Activated CD8-positive, alpha-beta T cell treated with anti-CD3 and anti-CD28 coated beads for 36 hours (primary cell): ENCODE measurements around the gene INTS11. TPM values are rescaled to one million over a fixed set of nuclear protein-coding genes. Genes with fewer than 3 reads are reported as not detected.

Source experiments
- ATAC-seq: fragments of 200-7000 bp; cut with Tn5 transposase; one replicate; pipeline ENCODE4 v1.10.0; 2021; ENCODE audit warnings: mild to moderate bottlenecking, moderate library complexity
- CTCF ChIA-PET: fragments of 350-600 bp; sonication (Branson Sonifier 250); formaldehyde crosslinking; loops from one replicate; lab custom pipeline; 2021; ENCODE audit warnings: antibody characterized with exemption; lab: Charles Lee
- POLR2A ChIA-PET: fragments of 350-600 bp; sonication (Branson Sonifier 250); formaldehyde crosslinking; loops from one replicate; lab custom pipeline; 2021; ENCODE audit warnings: antibody characterized with exemption; lab: Charles Lee
- DNase-seq: peaks from one replicate; pipeline ENCODE4 v3.0.0-alpha.2; 2020
- H3K27ac Mint-ChIP-seq: one replicate; pipeline ENCODE4 v1.8.0; 2021; ENCODE audit warnings: mild to moderate bottlenecking, mixed read lengths
- H3K27me3 Mint-ChIP-seq: one replicate; pipeline ENCODE4 v1.8.0; 2021; ENCODE audit warnings: mixed read lengths
- H3K36me3 Mint-ChIP-seq: one replicate; pipeline ENCODE4 v1.8.0; 2021; ENCODE audit warnings: low read depth, mixed read lengths
- H3K4me1 Mint-ChIP-seq: one replicate; pipeline ENCODE4 v1.8.0; 2021; ENCODE audit warnings: low read depth, mixed read lengths
- H3K4me3 Mint-ChIP-seq: one replicate; pipeline ENCODE4 v1.8.0; 2021; ENCODE audit warnings: mild to moderate bottlenecking, moderate library complexity, mixed read lengths
- H3K9me3 Mint-ChIP-seq: one replicate; pipeline ENCODE4 v1.8.0; 2021; ENCODE audit warnings: mixed read lengths
- intact Hi-C: fragments of 100-400 bp; cut with micrococcal nuclease; formaldehyde crosslinking; loops from one replicate; pipeline ENCODE4 v1.10.0; 2022
- total RNA-seq, 2 experiments: library from RNA; stranded (reverse); gene quantifications; one replicate each; pipeline ENCODE4 v1.2.3, GENCODE V29; 2021
- TF ChIP-seq, protein P1 (sequence below): fragments of 200-600 bp; IDR thresholded peaks from one replicate; pipeline ENCODE4 v1.8.0; 2022; ENCODE audit warnings: antibody characterized with exemption, mild to moderate bottlenecking

INTS11 gene
- total RNA-seq, 2 experiments from 2014 or later, result 110 to 122 TPM

DNA sequence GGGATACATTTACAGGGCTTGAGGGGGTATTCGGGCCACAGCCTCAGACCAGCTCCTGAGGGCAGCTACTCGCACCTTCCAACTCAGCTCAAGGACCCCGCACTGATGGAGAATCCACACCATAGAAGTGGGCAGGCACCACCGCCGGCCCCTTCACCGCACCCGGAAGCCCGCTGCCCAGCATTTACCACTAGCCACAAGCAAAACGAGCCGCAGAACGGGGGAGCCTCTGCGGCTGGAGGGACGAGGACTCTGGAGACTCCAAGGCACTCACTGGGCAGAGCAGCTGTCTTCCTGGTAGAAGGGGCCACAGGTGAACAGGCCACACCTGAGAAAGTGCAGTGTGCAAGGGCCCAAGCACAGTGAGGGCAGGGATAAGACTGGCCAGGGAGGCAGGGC, 56.2 kb downstream of the INTS11 start:
- ATAC-seq (no peak), DNase-seq (no peak)
- H3K36me3 Mint-ChIP-seq, result peaks cover 38% of the 10 kb centered on the region
- H3K27me3 Mint-ChIP-seq, result no peaks in the 10 kb centered on the region
- ChIA-PET CTCF (no interaction called here), POLR2A (interaction anchor here (1.1 kb wide), 1 partner anchor 155 kb away, joined by 3 read pairs; no protein-coding TSS in a partner anchor)
- H3K27ac Mint-ChIP-seq, result peak overlapping the region; percentile 11
- intact Hi-C loops, result no loop called here
- no peak overlapping the region for H3K4me3 Mint-ChIP-seq
- peaks cover 39% of the 10 kb centered on the region for H3K4me1 Mint-ChIP-seq
- no peaks in the 10 kb centered on the region for H3K9me3 Mint-ChIP-seq
- TF ChIP-seq, protein P1, sequence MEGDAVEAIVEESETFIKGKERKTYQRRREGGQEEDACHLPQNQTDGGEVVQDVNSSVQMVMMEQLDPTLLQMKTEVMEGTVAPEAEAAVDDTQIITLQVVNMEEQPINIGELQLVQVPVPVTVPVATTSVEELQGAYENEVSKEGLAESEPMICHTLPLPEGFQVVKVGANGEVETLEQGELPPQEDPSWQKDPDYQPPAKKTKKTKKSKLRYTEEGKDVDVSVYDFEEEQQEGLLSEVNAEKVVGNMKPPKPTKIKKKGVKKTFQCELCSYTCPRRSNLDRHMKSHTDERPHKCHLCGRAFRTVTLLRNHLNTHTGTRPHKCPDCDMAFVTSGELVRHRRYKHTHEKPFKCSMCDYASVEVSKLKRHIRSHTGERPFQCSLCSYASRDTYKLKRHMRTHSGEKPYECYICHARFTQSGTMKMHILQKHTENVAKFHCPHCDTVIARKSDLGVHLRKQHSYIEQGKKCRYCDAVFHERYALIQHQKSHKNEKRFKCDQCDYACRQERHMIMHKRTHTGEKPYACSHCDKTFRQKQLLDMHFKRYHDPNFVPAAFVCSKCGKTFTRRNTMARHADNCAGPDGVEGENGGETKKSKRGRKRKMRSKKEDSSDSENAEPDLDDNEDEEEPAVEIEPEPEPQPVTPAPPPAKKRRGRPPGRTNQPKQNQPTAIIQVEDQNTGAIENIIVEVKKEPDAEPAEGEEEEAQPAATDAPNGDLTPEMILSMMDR, result no peak

DNA sequence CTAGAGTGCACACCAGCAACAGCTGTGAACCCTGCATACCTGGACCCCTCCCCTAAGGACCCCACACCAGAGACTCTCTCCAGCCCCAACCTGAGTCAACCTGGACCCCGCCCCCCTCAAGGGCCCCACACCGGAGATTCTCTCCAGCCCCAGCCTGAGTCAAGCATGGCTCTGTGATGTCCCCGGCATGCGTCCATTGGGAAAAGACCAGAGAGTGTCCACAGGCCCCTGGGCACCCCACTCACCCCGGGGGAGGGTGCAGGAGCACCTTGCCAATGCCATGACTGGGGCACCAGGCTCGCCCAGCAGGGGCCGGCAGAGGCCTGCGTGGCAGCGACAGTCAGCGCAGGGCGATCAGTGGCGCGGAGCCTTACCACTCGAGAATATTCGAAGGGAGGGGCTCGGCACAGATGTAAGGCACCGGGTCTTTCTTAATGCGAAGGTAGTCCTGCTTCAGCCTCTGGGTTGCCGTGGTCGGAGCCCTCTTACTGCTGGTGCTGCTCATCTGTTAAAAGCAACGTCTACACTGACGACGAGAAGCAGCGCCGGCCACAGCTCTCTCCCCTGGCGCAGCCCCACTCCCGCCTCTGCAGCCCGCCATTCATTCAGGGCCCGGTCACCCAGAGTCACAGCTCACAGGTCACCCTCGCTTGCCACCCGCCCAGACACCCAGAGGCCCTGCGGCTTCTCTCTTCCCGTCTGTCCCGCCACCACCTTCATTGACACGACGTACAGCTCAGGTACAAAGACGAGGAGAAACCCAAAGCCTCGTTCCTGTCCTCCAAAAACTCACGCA, 56.8 kb downstream of the INTS11 start:
- ChIA-PET CTCF (no interaction called here), POLR2A (interaction anchor here (1.1 kb wide), 1 partner anchor 154 kb away, joined by 3 read pairs; no protein-coding TSS in a partner anchor)
- Mint-ChIP-seq H3K4me1 (peaks cover 37% of the 10 kb centered on the region), H3K27me3 (no peaks in the 10 kb centered on the region), H3K36me3 (peaks cover 37% of the 10 kb centered on the region), H3K4me3 (no peak overlapping the region), H3K27ac (peak overlapping the region; percentile 11), H3K9me3 (no peaks in the 10 kb centered on the region)
- TF ChIP-seq, protein P1, result no peak
- DNase-seq (no peak), ATAC-seq (no peak)
- intact Hi-C loops, result no loop called here

DNA sequence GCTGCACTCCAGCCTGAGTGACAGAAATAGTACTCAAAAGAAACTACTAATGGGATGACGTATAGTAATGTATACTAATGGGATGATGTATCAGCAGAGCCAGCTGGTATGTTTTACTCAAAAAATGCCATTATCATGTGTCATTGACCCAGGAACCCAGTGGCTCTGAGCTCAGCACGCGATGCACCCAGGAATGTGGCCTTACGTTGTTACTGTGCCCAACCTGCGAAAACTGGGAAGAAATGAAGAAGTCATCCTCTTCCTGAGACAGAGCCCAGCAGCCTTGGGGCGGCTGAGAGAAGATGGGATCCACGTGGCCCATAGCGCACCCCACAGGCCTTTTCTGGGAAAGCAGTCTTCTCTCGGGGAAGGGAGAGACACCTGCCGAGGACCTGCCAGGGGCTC, 59.6 kb downstream of the INTS11 start:
- H3K27ac Mint-ChIP-seq, result no peak overlapping the region
- H3K4me1 Mint-ChIP-seq, result peaks cover 16% of the 10 kb centered on the region
- POLR2A ChIA-PET, result no interaction called here
- no peaks in the 10 kb centered on the region for H3K27me3 Mint-ChIP-seq
- intact Hi-C loops, result no loop called here
- ATAC-seq (peak; percentile 51), DNase-seq (peak; percentile 51)
- CTCF ChIA-PET, result interaction anchor here (1.0 to 1.9 kb wide), 3 partner anchors 15 to 142 kb away, joined by 3 to 14 read pairs (median 7); no protein-coding TSS in a partner anchor
- TF ChIP-seq, protein P1, result no peak
- no peaks in the 10 kb centered on the region for H3K9me3 Mint-ChIP-seq
- H3K4me3 Mint-ChIP-seq, result no peak overlapping the region
- peaks cover 29% of the 10 kb centered on the region for H3K36me3 Mint-ChIP-seq

DNA sequence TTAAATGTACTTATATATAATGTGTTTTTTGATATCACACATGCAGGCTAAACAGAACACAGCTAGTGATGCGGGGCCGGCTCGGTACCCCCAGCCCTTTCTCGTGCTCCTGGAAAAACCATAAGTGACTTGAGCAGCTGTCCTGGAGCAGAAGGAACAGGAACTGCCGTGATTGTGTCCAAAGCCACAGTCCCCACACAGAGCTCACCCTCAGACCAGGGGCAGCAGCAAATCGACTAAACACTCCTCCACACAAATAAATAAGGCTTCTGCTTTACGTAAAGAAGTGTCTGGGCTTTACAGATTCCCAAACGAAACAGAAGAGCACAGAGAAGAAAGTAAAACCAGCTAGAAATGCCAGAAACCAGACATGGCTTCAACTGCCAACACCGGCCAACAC, 60.4 kb downstream of the INTS11 start:
- intact Hi-C loops, result no loop called here
- H3K4me3 Mint-ChIP-seq, result no peak overlapping the region
- CTCF ChIA-PET, result interaction anchor here (0.7 to 1.9 kb wide), 4 partner anchors 12 to 143 kb away, joined by 3 to 14 read pairs (median 5); no protein-coding TSS in a partner anchor

More for the DNA sequence above, 60.4 kb downstream of the INTS11 start:
- Mint-ChIP-seq H3K27ac (no peak overlapping the region), H3K4me1 (peaks cover 13% of the 10 kb centered on the region), H3K9me3 (no peaks in the 10 kb centered on the region), H3K36me3 (peaks cover 36% of the 10 kb centered on the region), H3K27me3 (no peaks in the 10 kb centered on the region)
- TF ChIP-seq, protein P1, result no peak
- DNase-seq (no peak), ATAC-seq (no peak)
- POLR2A ChIA-PET, result interaction anchor here (0.8 kb wide), 1 partner anchor 9 kb away, joined by 3 read pairs; the partner anchor contains the start of gene UBE2J2
